ENCODE results near the gene SLC25A12.

Gene SLC25A12

DNA sequence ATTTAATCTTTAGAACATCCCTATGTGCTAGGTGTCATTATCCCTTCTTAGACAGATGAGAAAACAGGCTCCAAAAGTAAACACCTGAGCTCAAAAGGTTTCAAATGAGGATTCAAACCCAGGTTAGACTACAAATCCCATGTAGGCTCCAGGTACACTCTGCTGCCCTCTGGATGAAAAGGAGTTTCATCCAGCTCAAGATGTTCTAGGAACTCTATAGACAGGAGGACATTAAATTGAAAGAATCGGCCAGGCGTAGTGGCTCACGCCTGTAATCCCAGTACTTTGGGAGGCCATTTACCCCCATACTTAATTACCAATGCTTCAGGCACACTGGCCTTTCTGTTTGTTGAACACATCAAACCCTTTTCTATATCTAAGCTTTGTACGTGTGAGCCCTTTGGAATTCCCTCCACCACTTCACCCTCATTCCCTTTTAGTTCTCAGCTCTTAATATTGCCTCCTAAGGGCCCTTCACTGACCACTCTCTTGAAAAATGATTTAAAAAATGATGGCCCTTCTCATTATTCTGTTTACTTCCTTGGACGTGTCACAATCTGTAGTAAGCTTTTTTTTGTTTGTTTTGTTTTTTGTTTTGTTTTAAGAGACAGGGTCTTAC, 10.7 kb downstream of the SLC25A12 start:
- no peak for DNase-seq

DNA sequence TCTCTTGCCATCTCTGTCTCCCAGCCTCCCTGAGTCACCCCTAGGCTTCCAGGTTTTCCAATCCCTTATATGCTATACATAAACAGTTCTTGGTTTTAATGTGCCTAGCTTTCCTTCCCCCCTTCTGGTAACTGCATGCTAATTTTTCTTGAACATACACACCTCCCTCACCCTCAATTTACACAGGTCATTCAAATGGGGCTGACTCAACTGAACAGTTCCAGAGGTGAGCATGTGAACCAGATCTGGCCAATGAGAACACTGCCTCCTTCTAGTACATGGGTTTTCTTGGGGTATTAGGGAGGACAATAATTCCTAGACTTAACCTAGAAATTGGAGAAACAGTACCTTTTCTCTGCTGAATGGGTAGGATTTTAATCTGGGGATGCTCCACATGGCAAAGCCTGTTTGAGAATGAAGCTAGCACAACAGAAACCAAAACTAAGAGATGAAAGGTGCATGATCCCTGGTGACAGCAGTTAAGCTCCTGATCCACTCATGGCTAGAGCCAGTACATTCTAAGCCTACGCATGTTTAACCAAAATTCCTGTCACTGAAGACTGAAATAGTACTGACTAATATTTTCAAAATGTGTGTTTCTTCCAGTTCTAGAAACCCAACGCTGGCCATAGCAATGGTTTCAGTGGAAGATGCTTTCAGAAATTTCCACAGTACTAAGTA, 11.8 kb downstream of the SLC25A12 start:
- DNase-seq, result no peak

DNA sequence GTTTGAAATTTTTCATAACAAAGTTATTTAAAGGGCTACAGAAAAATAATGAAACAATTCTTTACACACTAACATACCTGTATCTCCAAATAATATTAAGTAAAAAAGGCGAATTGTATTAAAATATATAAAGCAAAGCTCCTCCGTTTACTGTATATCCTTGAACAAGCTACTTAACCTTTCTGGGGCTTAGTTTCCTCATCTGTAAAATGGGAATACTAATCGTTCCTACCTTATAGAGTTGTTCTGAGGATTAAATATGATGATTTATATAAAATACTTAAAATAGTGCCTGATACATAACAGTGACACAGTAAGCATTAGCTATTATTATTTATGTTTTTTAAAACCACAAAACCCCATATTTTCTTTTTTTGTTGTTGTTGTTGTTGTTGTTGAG, 13.3 kb downstream of the SLC25A12 start:
- no peak for DNase-seq

DNA sequence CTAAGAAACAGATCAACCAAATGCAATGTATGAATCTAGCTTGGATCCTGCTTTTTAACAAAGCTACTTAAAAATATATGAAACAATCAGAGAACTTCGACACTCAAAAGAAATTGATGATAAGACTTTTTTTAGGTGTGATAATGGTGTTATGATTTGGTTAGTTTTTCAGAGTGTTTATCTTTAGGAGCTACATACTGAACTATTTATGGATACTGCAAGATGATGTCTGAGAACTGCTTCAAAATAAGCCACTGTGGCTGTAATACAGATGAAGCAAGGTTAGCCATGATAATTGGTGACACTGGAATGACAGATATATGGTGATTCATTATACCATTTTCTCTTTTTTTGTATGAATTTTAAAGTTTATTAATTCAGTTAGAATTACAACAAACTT, 14.2 kb downstream of the SLC25A12 start:
- DNase-seq, result no peak

DNA sequence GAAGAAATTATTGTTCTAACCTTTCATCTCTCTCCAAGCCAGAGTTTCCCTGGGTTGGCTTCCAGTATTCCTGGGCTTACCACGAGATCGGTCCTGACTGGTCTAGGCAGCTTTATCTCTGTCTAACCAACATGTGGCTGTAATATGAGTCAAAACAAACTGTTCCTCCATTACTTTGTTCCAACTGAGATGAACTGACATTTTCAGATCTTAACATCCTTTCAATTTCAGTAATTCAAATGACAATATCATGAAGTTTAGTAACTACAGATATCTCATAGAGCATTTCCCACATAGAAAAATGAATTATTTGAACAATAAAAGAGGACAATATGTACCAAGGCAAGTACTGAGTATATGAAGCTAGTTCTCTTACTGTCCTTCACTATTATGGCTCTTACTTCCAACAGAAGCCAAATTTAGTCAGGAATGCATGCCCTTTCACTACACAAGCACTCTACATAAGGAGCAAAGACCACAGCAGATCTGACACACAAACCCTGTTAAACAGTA, 15.5 kb downstream of the SLC25A12 start:
- no peak for DNase-seq

DNA sequence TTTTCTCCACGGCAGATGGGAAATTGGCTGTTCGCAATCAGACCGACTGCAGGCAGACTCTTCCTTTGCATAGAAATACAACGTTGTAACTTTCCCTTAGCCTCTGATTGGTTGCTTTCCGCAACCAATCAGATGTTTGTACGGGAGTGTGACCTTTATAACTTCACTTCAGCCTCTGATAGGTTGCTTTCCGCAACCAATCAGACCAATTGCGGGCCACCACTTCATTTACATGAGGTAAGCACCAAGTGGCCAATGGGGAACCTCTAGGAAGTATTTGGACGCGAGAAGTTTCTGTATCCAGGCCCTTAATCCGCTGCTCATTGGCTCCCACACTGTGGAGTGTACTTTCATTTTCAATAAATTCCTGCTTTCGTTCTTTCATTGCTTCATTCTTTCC, 19.1 kb downstream of the SLC25A12 start:
- DNase-seq, result no peak

DNA sequence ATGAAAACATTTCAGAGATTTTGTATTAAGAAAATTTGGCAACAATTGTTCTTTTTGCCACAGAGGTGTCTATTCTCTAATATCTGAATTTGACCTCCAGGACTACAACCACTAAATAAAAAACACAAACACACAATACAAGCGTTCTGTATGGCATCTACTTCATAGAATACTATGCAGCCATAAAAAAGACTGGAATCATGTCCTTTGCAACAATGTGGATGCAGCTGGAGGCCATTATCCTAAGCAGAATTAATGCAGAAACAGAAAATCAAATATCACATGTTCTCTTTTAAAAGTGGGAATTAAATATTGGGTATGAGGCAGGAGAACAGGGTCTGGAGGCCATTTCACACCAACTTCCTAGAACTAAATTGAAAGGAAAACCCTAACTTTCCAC, 19.5 kb downstream of the SLC25A12 start:
- DNase-seq, result no peak

DNA sequence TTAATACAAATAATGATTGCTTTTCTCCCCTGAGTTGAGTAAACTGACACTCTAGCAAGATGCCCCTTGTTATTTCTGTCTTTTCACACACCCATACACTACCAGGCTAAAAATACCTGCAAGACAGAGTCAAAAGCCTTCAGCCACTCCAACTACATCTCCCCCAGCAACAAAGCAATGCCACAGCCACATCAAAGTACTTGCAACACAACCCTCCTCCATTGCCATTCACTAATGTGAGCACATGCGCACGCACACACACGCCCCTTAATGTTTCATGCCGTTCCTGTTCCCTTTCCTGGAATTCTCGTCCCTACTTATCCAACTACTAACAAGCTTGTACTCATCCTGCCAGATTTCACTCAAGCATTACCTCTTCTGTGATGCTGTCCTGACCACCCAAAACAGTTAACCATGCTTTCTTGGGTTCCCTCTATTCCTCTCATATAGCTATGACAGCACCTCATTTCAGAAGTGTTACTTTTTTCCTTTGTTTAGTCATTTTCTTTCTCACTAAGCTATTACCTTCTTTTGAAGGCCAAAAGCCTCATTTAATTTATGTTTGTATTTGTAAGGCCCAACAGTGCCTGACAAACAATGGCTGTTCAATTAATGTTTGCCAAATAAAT, 29.6 kb downstream of the SLC25A12 start:
- DNase-seq, result no peak

DNA sequence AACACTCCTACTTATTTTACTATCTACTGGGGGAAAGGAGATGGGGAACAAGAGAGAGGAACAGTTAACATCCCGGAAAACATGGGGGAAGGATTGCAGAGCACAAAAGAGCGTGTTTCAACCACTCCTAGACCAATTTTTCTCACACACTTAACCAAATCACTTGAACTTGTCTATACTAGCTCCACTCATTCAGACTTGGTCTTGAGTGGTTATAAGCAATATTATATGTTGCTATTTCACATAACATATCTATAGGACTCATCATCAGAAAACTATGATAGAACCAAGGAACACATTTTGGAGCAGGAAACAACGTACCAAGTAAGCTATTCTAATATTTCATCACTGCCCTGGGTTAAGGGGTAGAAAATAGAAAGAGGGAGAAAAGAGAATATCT, 31.5 kb downstream of the SLC25A12 start:
- DNase-seq, result no peak

DNA sequence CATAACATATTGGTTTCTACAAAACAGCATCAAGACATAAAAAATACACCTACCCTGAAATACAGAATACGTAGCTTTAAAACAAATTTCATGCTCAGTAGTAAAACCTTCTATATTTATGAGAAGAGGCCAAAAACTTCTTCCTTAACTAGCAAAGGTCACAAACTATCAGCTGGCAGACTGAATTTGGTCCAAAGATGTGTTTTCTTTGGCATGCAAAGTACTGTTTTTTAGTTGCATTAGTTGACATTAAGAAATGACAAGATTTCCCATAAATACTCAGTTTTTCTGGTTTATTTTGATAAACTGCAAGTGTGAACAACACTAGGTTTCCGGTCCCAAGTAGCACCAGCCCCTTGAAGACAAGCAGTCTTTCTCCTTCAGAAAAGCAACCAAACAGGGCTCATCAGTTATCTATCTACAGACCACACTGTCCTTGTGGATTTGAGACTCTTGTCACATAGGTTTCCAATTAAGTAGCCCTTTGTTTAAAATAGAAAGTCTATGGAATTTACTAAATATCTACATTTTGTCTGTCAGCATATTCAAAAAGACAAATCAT, 35.6 kb downstream of the SLC25A12 start:
- no peak for DNase-seq

DNA sequence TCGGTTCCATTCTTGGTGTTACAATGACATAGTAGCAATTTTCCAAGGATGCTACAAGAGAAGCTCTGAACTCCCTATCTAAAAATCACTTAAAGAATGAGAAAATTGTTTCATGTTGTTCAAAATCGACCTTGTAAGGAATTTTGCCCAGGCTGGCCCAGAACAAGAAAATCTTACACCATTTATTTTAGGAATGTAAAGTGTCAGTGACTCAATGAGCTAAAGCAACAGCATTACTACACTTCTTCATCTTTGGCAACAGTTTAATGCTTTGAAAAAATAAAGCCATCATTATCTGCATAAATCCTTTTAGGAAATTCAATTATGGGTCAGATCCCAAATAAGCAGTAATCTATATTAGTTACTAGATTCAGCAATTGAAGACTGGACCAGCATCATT, 38.6 kb downstream of the SLC25A12 start:
- DNase-seq, result no peak

DNA sequence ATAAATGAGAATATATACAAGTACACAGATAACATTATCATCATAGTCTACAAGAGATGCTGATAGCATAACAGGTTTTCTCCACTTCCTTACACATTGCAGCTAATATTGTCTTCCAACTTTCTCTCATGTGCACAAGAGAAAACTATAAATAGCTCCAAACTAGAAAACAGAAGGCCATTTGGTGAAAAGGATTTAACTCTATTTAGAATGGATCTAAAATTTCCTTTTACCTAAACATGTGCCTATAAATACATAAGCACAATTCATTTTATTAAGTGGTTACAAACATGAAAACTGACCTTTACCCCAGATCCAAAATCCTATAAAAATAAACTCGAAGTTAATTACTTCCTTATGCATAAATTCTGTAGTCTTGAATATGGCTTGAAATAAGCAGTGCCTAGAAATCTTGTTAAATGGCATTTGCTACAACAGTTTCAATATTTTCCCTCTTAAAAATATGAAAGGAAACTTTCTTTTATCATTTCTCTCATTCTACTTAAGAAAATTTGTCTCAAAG, 41.6 kb downstream of the SLC25A12 start:
- no peak for DNase-seq

DNA sequence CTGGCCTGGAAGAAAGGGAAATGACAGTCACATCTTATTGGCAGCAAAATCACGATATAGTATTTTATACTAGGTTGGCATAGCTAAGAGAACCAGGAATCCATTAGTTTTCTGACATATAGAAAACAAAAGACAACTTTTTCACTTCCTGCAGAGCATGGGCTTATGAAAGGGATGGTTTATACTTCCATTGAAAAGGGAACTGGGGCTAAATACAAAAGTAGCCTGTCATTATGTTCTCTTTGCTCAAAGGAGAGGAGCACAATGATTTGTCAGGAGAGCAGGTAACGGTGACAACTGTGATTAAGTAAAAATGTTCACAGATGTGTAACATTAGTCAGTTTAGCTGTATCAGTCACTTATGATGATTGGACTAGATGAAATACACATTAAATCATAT, 46.4 kb downstream of the SLC25A12 start:
- DNase-seq, result no peak

DNA sequence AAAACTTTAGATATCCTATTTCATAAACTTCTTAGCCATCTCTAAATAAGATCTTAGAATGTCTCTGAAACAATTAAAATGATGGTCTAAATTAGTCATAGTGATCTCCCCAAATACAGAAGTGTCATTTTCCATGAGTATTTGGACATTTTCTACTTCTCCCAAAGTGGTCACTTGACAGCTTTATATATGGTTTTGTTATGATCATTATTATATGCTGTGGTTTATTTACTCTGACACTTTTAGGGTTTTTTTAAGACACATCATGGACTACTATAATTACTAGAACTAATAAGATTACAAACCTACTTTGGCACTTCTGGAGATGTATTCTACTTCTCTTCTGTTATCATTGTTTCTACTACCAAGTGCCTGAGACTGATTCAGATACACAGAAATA, 47.1 kb downstream of the SLC25A12 start:
- DNase-seq, result no peak

DNA sequence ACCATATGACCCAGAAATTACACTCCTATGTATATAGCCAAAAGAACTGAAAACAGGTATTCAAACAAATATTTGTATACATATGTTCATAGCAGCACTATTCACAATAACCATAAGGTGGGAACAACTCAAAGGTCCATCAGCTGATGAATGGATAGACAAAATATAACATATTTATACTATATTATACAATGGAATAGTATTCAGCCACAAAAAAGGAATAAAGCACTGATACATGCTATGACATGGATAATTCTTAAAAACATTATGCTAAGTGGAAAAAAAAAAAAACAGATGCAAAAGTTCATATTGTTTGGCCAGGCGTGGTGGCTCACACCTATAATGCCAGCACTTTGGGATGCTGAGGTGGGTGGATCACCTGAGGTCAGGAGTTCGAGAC, 52.0 kb downstream of the SLC25A12 start:
- DNase-seq, result no peak

DNA sequence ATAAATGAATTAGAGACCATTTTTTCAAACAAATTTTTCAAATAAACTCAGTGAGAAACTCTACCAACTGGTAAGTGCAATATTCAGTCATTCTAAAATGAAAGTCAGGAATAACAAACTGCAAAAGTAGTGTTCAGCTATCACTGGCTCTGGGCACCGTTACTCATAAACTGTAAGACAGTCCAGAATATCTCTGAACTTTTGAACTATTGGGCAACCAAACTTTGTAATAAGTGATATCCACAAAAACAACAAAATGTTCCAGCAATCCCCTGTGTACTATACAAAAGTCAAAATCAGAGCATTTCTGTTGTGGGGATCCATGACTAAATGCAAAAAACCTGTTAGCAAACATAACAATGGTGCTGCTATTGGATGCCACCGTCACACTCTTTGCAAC, 56.3 kb downstream of the SLC25A12 start:
- DNase-seq, result no peak

DNA sequence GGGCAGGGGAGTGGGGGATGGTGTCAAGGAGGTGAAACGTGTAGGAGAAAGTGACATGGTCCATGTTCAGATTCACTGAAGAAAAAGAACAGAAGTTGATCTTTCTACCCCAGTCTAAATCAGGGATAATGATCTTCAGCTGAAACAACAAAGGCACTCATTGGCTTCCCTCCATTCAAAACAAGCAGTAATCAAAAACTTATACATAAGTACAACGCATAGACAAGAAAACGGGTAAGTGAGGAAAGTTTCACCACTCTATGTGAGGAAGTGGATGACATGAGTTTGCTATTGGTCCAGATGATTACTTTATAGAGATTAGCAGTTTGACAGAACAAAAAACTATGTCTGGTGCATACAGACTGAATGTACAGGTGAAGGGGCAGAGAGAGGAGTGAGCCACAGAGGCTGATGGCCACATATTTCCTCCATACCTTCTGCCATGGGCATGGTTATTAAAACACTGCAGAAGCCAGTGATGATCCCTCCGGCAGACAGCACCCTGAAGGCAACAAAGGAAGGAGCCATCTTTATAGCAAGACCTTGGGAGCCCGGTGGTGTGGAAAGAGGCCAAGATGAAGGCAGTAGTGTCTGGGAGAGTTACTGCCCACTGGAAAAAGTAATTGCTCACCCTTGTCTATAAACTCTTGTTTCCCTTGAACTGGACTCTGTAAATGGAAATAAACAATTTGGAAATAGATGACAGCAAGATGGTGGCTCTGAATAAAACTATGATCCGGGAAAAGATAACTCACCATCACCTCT, 57.7 kb downstream of the SLC25A12 start:
- no peak for DNase-seq

DNA sequence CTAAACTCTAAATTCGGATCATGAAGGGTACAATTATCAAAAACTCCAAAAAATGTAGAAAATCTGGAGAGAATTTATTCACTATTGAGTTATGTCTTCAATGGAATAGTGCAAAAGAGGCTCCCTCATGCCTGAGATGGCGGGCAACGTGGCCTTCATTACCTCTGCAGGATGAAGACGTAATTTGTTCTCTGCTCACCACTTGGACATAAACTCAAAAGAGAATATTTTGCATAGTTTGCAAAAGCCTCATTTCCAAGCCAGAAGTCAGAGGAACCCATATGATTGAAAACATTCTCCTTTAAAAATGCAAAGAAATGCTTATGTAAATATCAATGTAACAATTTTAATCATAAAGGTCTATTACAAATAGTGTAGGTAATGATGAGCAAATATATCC, 58.7 kb downstream of the SLC25A12 start:
- no peak for DNase-seq

DNA sequence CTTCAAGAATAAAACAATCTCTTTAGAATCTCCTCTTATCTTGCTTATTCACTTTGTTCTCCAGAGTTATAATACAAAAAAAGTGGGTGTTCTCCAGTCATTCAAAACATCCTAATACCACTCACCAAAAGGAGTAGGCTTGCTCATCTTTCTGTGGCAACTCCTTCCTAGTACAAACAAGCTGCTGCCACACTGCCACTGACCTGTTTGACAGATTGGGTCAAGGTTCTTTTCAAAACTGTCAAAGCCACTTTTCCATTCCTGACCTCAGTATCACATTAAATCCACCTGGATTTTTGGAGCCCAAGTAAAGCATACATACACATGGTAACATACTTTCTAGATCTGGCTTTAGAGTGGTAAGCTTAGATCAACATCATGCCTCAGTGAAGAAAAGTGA, 59.8 kb downstream of the SLC25A12 start:
- no peak for DNase-seq

DNA sequence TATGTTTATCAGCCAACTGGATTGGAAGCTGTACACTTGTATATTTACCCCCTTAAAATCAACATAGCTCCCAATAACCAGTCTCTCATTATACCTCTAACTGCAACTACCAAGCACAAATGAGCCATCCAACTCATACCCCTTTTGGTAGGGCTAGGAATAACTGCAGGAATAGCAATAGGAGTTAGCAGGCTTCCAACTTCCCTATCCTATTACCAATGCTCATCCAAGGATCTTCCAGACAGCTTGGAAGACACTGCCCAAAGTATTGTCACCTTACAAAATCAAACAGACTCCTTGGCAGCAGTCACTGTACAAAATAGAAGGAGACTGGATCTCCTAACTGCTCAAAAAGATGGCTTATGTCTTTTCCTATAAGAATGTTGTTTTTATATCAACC, 61.6 kb downstream of the SLC25A12 start:
- DNase-seq, result no peak

DNA sequence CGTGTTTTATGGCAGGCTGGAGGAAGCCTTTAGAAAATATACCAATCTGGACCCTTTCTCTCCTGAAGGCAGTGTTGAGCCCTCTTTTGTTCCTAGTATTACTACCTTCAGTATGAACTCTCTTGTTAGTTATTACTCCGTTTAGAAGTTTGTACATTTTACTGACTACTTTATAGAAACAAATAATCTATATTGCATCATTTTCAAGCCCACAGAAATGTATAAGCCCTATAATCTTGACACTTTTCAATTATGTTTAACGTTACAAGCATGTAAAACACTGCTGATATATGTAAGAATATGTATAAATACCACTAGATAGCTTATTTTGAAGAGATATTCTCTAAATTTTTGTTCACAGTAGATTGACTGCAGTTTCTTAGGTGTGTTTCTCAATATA, 64.0 kb downstream of the SLC25A12 start:
- DNase-seq, result no peak

DNA sequence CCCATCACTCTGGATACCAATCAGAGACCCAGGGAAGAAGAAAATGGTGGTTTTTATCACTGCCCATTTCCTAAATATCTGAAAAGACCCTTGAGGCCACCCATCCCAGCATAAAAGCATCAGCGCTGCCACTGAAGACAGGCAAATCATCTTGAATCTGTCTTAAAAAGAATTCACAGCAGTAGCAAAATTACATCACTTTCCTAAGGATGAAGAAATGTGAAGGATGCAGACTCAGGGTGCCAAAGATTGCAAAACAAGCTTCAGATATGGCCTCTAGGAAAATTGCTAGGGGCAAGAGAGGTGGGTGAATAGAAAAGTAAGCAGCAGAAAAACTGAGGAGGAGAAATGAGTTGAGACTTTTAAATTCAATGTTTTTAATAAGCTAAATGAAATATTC, 70.0 kb downstream of the SLC25A12 start:
- DNase-seq, result no peak

All from NCI-H187 treated with DMSO at 0.1 percent for 48 hours (cell line).